Natural killer cell treated with Interleukin-12 subunit alpha and Interleukin-12 subunit beta and Interleukin-15 and Interleukin-18, amount 100 ng/mL, for 72 hours (primary cell): Measurements from ENCODE around the gene KCNQ1. TPM values are rescaled to one million over a fixed set of nuclear protein-coding genes. Genes with fewer than 3 reads are reported as not detected.
"Not testable (repeated sequence)": the region's sequence is repeated elsewhere in the genome, so short reads cannot be mapped to it uniquely, and the experiment has no call there.

Experiments
- ATAC-seq, 2 donors: fragments of 150-1000 bp; cut with Tn5 transposase in 1 of 2; sonication (Bioruptor Pico), chemical (Tn5 transposase) in 1 of 2; 2 replicates each; pipeline ENCODE4 v1.10.0; 2021
- DNase-seq: peaks from one replicate; pipeline ENCODE4 v3.0.0; 2022; ENCODE audit warnings: low spot score
- H3K27ac Mint-ChIP-seq, 2 donors: 1 replicate in 1 of 2; 2 replicates in 1 of 2; pipeline ENCODE4 v1.8.0; 2022; ENCODE audit warnings: mixed read lengths in 2 of 2, mild to moderate bottlenecking in 1 of 2, moderate library complexity in 1 of 2
- H3K27me3 Mint-ChIP-seq, 2 donors: 1 replicate in 1 of 2; 2 replicates in 1 of 2; pipeline ENCODE4 v1.8.0; 2022; ENCODE audit warnings: mixed read lengths in 2 of 2
- H3K36me3 Mint-ChIP-seq: one replicate; pipeline ENCODE4 v1.8.0; 2022; ENCODE audit warnings: mixed read lengths
- H3K4me1 Mint-ChIP-seq, 2 donors: 1 replicate in 1 of 2; 2 replicates in 1 of 2; pipeline ENCODE4 v1.8.0; 2022; ENCODE audit warnings: low read depth in 2 of 2, mixed read lengths in 2 of 2, mild to moderate bottlenecking in 1 of 2
- H3K4me3 Mint-ChIP-seq: one replicate; pipeline ENCODE4 v1.8.0; 2022; ENCODE audit warnings: mixed read lengths
- H3K9me3 Mint-ChIP-seq: 2 replicates; pipeline ENCODE4 v1.8.0; 2022; ENCODE audit warnings: mixed read lengths
- total RNA-seq, 2 donors: library from RNA; stranded (reverse); gene quantifications; one replicate each; pipeline ENCODE4 v1.2.3, GENCODE V29; 2022

KCNQ1 gene
- total RNA-seq, 2 donors from 2014 or later = 0.19 to 1.4 TPM

- peaks cover 42 to 47% of the 10 kb centered on the region in 2 donors for H3K27me3 Mint-ChIP-seq
- peak overlapping the region; percentile 3 for H3K4me3 Mint-ChIP-seq
- H3K4me1 Mint-ChIP-seq = peaks cover 14 to 15% of the 10 kb centered on the region in 2 donors
- no peak for DNase-seq
- peaks cover 9% of the 10 kb centered on the region for H3K36me3 Mint-ChIP-seq
- no peaks in the 10 kb centered on the region for H3K9me3 Mint-ChIP-seq
- H3K27ac Mint-ChIP-seq = no peak overlapping the region
- ATAC-seq = no peak
These were observed 36.0 kb downstream of the KCNQ1 start for GRCh38 chr11:2480874-2481220.

- Mint-ChIP-seq H3K9me3 (no peaks in the 10 kb centered on the region), H3K4me1 (peaks cover 14 to 15% of the 10 kb centered on the region in 2 donors), H3K4me3 (no peak overlapping the region), H3K27me3 (peaks cover 42 to 47% of the 10 kb centered on the region in 2 donors), H3K36me3 (peaks cover 9% of the 10 kb centered on the region), H3K27ac (no peak overlapping the region)
- peak in 1 of 2 donors; percentile 27 for ATAC-seq
- DNase-seq = peak; percentile 38
These were observed 36.4 kb downstream of the KCNQ1 start for GRCh38 chr11:2481253-2481652.

GRCh38 chr11:2482204-2482603 is 37.4 kb downstream of the KCNQ1 start:
- H3K27me3 Mint-ChIP-seq = peaks cover 42 to 43% of the 10 kb centered on the region in 2 donors
- peaks cover 14 to 15% of the 10 kb centered on the region in 2 donors for H3K4me1 Mint-ChIP-seq
- no peak overlapping the region for H3K4me3 Mint-ChIP-seq
- H3K9me3 Mint-ChIP-seq = no peaks in the 10 kb centered on the region
- peaks cover 9% of the 10 kb centered on the region for H3K36me3 Mint-ChIP-seq
- H3K27ac Mint-ChIP-seq = no peak overlapping the region
- no peak for ATAC-seq
- DNase-seq = no peak

GRCh38 chr11:2482745-2483144 is 37.9 kb downstream of the KCNQ1 start:
- peaks cover 10% of the 10 kb centered on the region for H3K36me3 Mint-ChIP-seq

GRCh38 chr11:2483426-2483825 is 38.6 kb downstream of the KCNQ1 start:
- H3K27me3 Mint-ChIP-seq = peaks cover 42 to 43% of the 10 kb centered on the region in 2 donors

More at GRCh38 chr11:2482745-2483144, 37.9 kb downstream of the KCNQ1 start:
- peaks cover 42 to 43% of the 10 kb centered on the region in 2 donors for H3K27me3 Mint-ChIP-seq
- no peaks in the 10 kb centered on the region for H3K9me3 Mint-ChIP-seq
- peaks cover 14 to 15% of the 10 kb centered on the region in 2 donors for H3K4me1 Mint-ChIP-seq
- H3K4me3 Mint-ChIP-seq = no peak overlapping the region
- ATAC-seq = no peak
- H3K27ac Mint-ChIP-seq = no peak overlapping the region
- peak; percentile 28 for DNase-seq

GRCh38 chr11:2484576-2485125 is 39.8 kb downstream of the KCNQ1 start:
- Mint-ChIP-seq H3K27me3 (peaks cover 47 to 50% of the 10 kb centered on the region in 2 donors), H3K27ac (no peak overlapping the region), H3K4me3 (no peak overlapping the region), H3K9me3 (peaks cover 12% of the 10 kb centered on the region), H3K36me3 (peaks cover 22% of the 10 kb centered on the region), H3K4me1 (peaks cover 14 to 15% of the 10 kb centered on the region in 2 donors)
- ATAC-seq (no peak), DNase-seq (peak; percentile 8)

More at GRCh38 chr11:2483426-2483825, 38.6 kb downstream of the KCNQ1 start:
- H3K4me1 Mint-ChIP-seq = peaks cover 14 to 15% of the 10 kb centered on the region in 2 donors
- ATAC-seq (no peak), DNase-seq (no peak)
- H3K27ac Mint-ChIP-seq = no peak overlapping the region
- H3K9me3 Mint-ChIP-seq = peaks cover 7% of the 10 kb centered on the region
- no peak overlapping the region for H3K4me3 Mint-ChIP-seq
- peaks cover 17% of the 10 kb centered on the region for H3K36me3 Mint-ChIP-seq

- Mint-ChIP-seq H3K4me3 (no peak overlapping the region), H3K4me1 (peaks cover 0 to under 1% of the 10 kb centered on the region in 2 donors), H3K9me3 (peaks cover 12% of the 10 kb centered on the region), H3K27ac (no peak overlapping the region), H3K36me3 (peaks cover 18% of the 10 kb centered on the region), H3K27me3 (peaks cover 39 to 41% of the 10 kb centered on the region in 2 donors)
- ATAC-seq (no peak), DNase-seq (no peak)
These were observed 43.2 kb downstream of the KCNQ1 start for GRCh38 chr11:2488004-2488403.

GRCh38 chr11:2489083-2489482 is 44.3 kb downstream of the KCNQ1 start:
- Mint-ChIP-seq H3K4me1 (no peaks in the 10 kb centered on the region), H3K27ac (no peak overlapping the region), H3K27me3 (peaks cover 36 to 43% of the 10 kb centered on the region in 2 donors), H3K9me3 (peaks cover 12% of the 10 kb centered on the region), H3K4me3 (no peak overlapping the region), H3K36me3 (peaks cover 20% of the 10 kb centered on the region)
- DNase-seq (no peak), ATAC-seq (no peak)

- ATAC-seq = not testable (repeated sequence)
- peaks cover 52 to 79% of the 10 kb centered on the region in 2 donors for H3K27me3 Mint-ChIP-seq
These were observed 53.1 kb downstream of the KCNQ1 start for GRCh38 chr11:2497951-2498350.

GRCh38 chr11:2498750-2499149 is 53.9 kb downstream of the KCNQ1 start:
- peaks cover 54% of the 10 kb centered on the region for H3K36me3 Mint-ChIP-seq
- no peak for ATAC-seq
- no peaks in the 10 kb centered on the region for H3K4me1 Mint-ChIP-seq
- H3K4me3 Mint-ChIP-seq = no peak overlapping the region
- peak; percentile 23 for DNase-seq
- peaks cover 55 to 77% of the 10 kb centered on the region in 2 donors for H3K27me3 Mint-ChIP-seq
- H3K27ac Mint-ChIP-seq = no peak overlapping the region
- peaks cover 19% of the 10 kb centered on the region for H3K9me3 Mint-ChIP-seq

More at GRCh38 chr11:2497951-2498350, 53.1 kb downstream of the KCNQ1 start:
- H3K4me1 Mint-ChIP-seq, H3K4me3 Mint-ChIP-seq, H3K27ac Mint-ChIP-seq: not testable (repeated sequence)
- Mint-ChIP-seq H3K36me3 (peaks cover 54% of the 10 kb centered on the region), H3K9me3 (peaks cover 19% of the 10 kb centered on the region)
- DNase-seq = peak; percentile 25

- Mint-ChIP-seq H3K27me3 (peaks cover 27 to 44% of the 10 kb centered on the region in 2 donors), H3K27ac (no peak overlapping the region), H3K4me1 (no peaks in the 10 kb centered on the region), H3K36me3 (peaks cover 2% of the 10 kb centered on the region), H3K9me3 (no peaks in the 10 kb centered on the region), H3K4me3 (no peak overlapping the region)
- DNase-seq = peak; percentile 29
- no peak for ATAC-seq
These were observed 62.5 kb downstream of the KCNQ1 start for GRCh38 chr11:2507212-2507901.

- Mint-ChIP-seq H3K9me3 (no peaks in the 10 kb centered on the region), H3K36me3 (no peaks in the 10 kb centered on the region), H3K4me1 (no peaks in the 10 kb centered on the region), H3K27me3 (peaks cover 20 to 36% of the 10 kb centered on the region in 2 donors), H3K27ac (no peak overlapping the region), H3K4me3 (no peak overlapping the region)
- no peak for ATAC-seq
- DNase-seq = peak; percentile 26
These were observed 63.3 kb downstream of the KCNQ1 start for GRCh38 chr11:2507945-2508749.

- Mint-ChIP-seq H3K27me3 (peaks cover 17 to 33% of the 10 kb centered on the region in 2 donors), H3K27ac (no peak overlapping the region), H3K9me3 (no peaks in the 10 kb centered on the region), H3K4me3 (no peak overlapping the region), H3K4me1 (no peaks in the 10 kb centered on the region), H3K36me3 (no peaks in the 10 kb centered on the region)
- DNase-seq (no peak), ATAC-seq (no peak)
These were observed 64.0 kb downstream of the KCNQ1 start for GRCh38 chr11:2508793-2509192.
